Measurements from ENCODE around the gene DIPK1C. TPM values are rescaled to one million over a fixed set of nuclear protein-coding genes. Genes with fewer than 3 reads are reported as not detected.

Gene DIPK1C
- polyA plus RNA-seq, 2 of the 4 experiments (the other 2 are of a cell fraction), result not detected

GRCh38 chr18:74455386-74455785, 1.7 kb downstream of the DIPK1C start:
- Histone ChIP-seq H3K4me3 (no peak overlapping the region), H3K27ac (no peak overlapping the region), H3K4me2 (no peak overlapping the region), H3K9me3 (no peaks in the 10 kb centered on the region), H3K4me1 (0 out of 3 replicates have a peak, but pooled peaks cover 4% of the 10 kb centered on the region)
- CTCF ChIA-PET, result no interaction called here
- POLR2A ChIA-PET, result no interaction called here
- ATAC-seq, result no peak
- TF ChIP-seq ATOH8 (CRISPR knock-in tag; IDR thresholded peaks at IDR 0.05; ENCODE audit: low read depth), result no peak
- TF ChIP-seq ZNF302 (CRISPR knock-in tag; IDR thresholded peaks at IDR 0.05), result no peak
- TF ChIP-seq POLR2A (IDR thresholded peaks at IDR 0.05; ENCODE audit: low read length), result no peak
- TF ChIP-seq PBX3 (IDR thresholded peaks at IDR 0.05), result no peak
- no peak for TF ChIP-seq REST (IDR thresholded peaks at IDR 0.05)
- no peak for TF ChIP-seq ZFP36 (IDR thresholded peaks at IDR 0.05; ENCODE audit: borderline replicate concordance, partially characterized antibody)
- TF ChIP-seq EHMT2 (IDR thresholded peaks at IDR 0.05; ENCODE audit: low read depth), result no peak
- TF ChIP-seq, protein P1, sequence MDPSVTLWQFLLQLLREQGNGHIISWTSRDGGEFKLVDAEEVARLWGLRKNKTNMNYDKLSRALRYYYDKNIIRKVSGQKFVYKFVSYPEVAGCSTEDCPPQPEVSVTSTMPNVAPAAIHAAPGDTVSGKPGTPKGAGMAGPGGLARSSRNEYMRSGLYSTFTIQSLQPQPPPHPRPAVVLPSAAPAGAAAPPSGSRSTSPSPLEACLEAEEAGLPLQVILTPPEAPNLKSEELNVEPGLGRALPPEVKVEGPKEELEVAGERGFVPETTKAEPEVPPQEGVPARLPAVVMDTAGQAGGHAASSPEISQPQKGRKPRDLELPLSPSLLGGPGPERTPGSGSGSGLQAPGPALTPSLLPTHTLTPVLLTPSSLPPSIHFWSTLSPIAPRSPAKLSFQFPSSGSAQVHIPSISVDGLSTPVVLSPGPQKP (IDR thresholded peaks at IDR 0.05; ENCODE audit: low read depth, low read length), result no peak
- TF ChIP-seq HDAC2 (IDR thresholded peaks at IDR 0.05), result no peak
- no peak for TF ChIP-seq RFX5 (IDR thresholded peaks at IDR 0.05)
- TF ChIP-seq E2F6 (IDR thresholded peaks at IDR 0.05; ENCODE audit: borderline replicate concordance, low read depth), result no peak
- TF ChIP-seq FOXS1 (CRISPR knock-in tag; IDR thresholded peaks at IDR 0.05), result no peak
- TF ChIP-seq BHLHE40 (IDR thresholded peaks at IDR 0.05; ENCODE audit: low read depth, low read length), result no peak
- no peak for TF ChIP-seq MAX (IDR thresholded peaks at IDR 0.05)
- TF ChIP-seq SMC3 (IDR thresholded peaks at IDR 0.05), result no peak
- TF ChIP-seq TP53 (CRISPR knock-in tag; IDR thresholded peaks at IDR 0.05), result no peak
- no peak for TF ChIP-seq MAZ (IDR thresholded peaks at IDR 0.05; ENCODE audit: borderline replicate concordance, low read depth, low read length)
- no peak for FAIRE-seq
- no peak for DNase-seq (ENCODE audit: low read depth in 1 of 2, low spot score in 1 of 2)
- WGBS (ENCODE audit: missing lambda C conversion rate), result 67% methylated on average over 10 of the region's 10 CpGs

- FAIRE-seq, result no peak
- Histone ChIP-seq H3K4me2 (no peak overlapping the region), H3K4me3 (no peak overlapping the region), H3K9me3 (no peaks in the 10 kb centered on the region), H3K27ac (no peak overlapping the region), H3K4me1 (0 out of 3 replicates have a peak, but pooled peaks cover 4% of the 10 kb centered on the region)
- ChIA-PET POLR2A (no interaction called here), CTCF (interaction anchor here (1.0 kb wide), 1 partner anchor 39 kb away, joined by 6 read pairs; no protein-coding TSS in a partner anchor)
- WGBS (ENCODE audit: missing lambda C conversion rate), result 52% methylated on average over 8 of the region's 9 CpGs
- ATAC-seq, result no peak
- no peak for DNase-seq (ENCODE audit: low read depth in 1 of 2, low spot score in 1 of 2)
- TF ChIP-seq PBX3 (IDR thresholded peaks at IDR 0.05) (no peak), SREBF2 (IDR thresholded peaks at IDR 0.05) (no peak), E2F6 (IDR thresholded peaks at IDR 0.05; ENCODE audit: borderline replicate concordance, low read depth) (no peak), REST (IDR thresholded peaks at IDR 0.05) (no peak), NPAS2 (CRISPR knock-in tag; IDR thresholded peaks at IDR 0.05; ENCODE audit: borderline replicate concordance) (no peak), FOSB (CRISPR knock-in tag; IDR thresholded peaks at IDR 0.05) (no peak)
- TF ChIP-seq, protein P2, sequence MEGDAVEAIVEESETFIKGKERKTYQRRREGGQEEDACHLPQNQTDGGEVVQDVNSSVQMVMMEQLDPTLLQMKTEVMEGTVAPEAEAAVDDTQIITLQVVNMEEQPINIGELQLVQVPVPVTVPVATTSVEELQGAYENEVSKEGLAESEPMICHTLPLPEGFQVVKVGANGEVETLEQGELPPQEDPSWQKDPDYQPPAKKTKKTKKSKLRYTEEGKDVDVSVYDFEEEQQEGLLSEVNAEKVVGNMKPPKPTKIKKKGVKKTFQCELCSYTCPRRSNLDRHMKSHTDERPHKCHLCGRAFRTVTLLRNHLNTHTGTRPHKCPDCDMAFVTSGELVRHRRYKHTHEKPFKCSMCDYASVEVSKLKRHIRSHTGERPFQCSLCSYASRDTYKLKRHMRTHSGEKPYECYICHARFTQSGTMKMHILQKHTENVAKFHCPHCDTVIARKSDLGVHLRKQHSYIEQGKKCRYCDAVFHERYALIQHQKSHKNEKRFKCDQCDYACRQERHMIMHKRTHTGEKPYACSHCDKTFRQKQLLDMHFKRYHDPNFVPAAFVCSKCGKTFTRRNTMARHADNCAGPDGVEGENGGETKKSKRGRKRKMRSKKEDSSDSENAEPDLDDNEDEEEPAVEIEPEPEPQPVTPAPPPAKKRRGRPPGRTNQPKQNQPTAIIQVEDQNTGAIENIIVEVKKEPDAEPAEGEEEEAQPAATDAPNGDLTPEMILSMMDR (IDR thresholded peaks at IDR 0.05), result no peak
Observed at GRCh38 chr18:74454279-74454751, 2.8 kb downstream of the DIPK1C start.
